Smooth muscle cell (in vitro differentiated cells): ENCODE data around the gene MAP3K1. TPM values are rescaled to one million over a fixed set of nuclear protein-coding genes. Genes with fewer than 3 reads are reported as not detected.
A peak's percentile ranks its signal among the peaks of the same experiment; 100 is the strongest.

ENCODE experiments used
- DNase-seq: peaks from one replicate; lab custom pipeline; 2025; ENCODE audit not compliant: unreplicated experiment; lab: John Stamatoyannopoulos, UW
- H2AFZ ChIP-seq: fragments of 200-600 bp; sonication (generic); 2 replicates; pipeline ENCODE4 v1.6.0; 2016; ENCODE audit warnings: antibody characterized with exemption, low read depth, mild to moderate bottlenecking
- H3F3A ChIP-seq: fragments of 200-600 bp; sonication (generic); 2 replicates; pipeline ENCODE4 v1.6.0; 2017; ENCODE audit warnings: antibody characterized with exemption, low read depth
- H3K27ac ChIP-seq: fragments of 200-600 bp; sonication (generic); 2 replicates; pipeline ENCODE4 v1.5.1; 2016; ENCODE audit warnings: low read depth, mild to moderate bottlenecking
- H3K27me3 ChIP-seq: fragments of 200-600 bp; sonication (generic); 2 replicates; pipeline ENCODE4 v1.6.1; 2016; ENCODE audit warnings: low read depth, mild to moderate bottlenecking
- H3K36me3 ChIP-seq: fragments of 200-600 bp; sonication (generic); 2 replicates; pipeline ENCODE4 v1.5.1; 2016; ENCODE audit warnings: low read depth
- H3K4me1 ChIP-seq: fragments of 200-600 bp; sonication (generic); 2 replicates; pipeline ENCODE4 v1.5.1; 2016; ENCODE audit warnings: low read depth
- H3K4me2 ChIP-seq: fragments of 200-600 bp; sonication (generic); 2 replicates; pipeline ENCODE4 v1.6.0; 2016; ENCODE audit warnings: mild to moderate bottlenecking
- H3K4me3 ChIP-seq: fragments of 200-600 bp; sonication (generic); 2 replicates; pipeline ENCODE4 v1.5.1; 2016; ENCODE audit warnings: mild to moderate bottlenecking
- H3K79me2 ChIP-seq: fragments of 200-600 bp; sonication (generic); 2 replicates; pipeline ENCODE4 v1.6.0; 2016; ENCODE audit warnings: low read depth, mild to moderate bottlenecking
- H3K9ac ChIP-seq: fragments of 200-600 bp; sonication (generic); 2 replicates; pipeline ENCODE4 v1.6.0; 2016; ENCODE audit warnings: low read depth
- H3K9me3 ChIP-seq: fragments of 200-600 bp; sonication (generic); replicated peaks from 2 replicates; pipeline ENCODE4 v1.5.1; 2016; ENCODE audit warnings: low read depth
- H4K20me1 ChIP-seq: fragments of 200-600 bp; sonication (generic); 2 replicates; pipeline ENCODE4 v1.6.0; 2016; ENCODE audit warnings: low read depth
- CTCF ChIP-seq: fragments of 200-600 bp; sonication (generic); IDR thresholded peaks from 2 replicates; pipeline ENCODE4 v1.5.1; 2017; ENCODE audit warnings: borderline replicate concordance, mild to moderate bottlenecking, antibody characterized with exemption; ENCODE audit not compliant: insufficient read depth, poor library complexity, severe bottlenecking
- WGBS: methylation state at CpG from one replicate; pipeline ENCODE4 v1.1.7; 2016; ENCODE audit warnings: low lambda C conversion rate; 5-methylcytosine and 5-hydroxymethylcytosine counted together
- polyA plus RNA-seq: library from polyadenylated mRNA; unstranded; fragments of >200 nt; fragmentation: Nextera tagmentation; extraction: Ambion mirVana; gene quantifications from 2 replicates; pipeline ENCODE4 v1.2.1, GENCODE V29; 2016
- total RNA-seq: library from RNA; depleted of rRNA; stranded (reverse); fragments of >200 nt; gene quantifications from 2 replicates; pipeline ENCODE4 v1.2.3, GENCODE V29; 2014

MAP3K1 gene
- total and polyA plus RNA-seq, 2 experiments from 2014 or later, result 11.2 to 30.1 TPM

- no peak for DNase-seq
- H3F3A ChIP-seq, result no peaks in the 10 kb centered on the region
- H3K9me3 ChIP-seq, result no peaks in the 10 kb centered on the region
- TF ChIP-seq CTCF, result no peak
- H3K36me3 ChIP-seq, result no peaks in the 10 kb centered on the region
- no peaks in the 10 kb centered on the region for H3K27me3 ChIP-seq
- no peak overlapping the region for H3K9ac ChIP-seq
- H3K4me3 ChIP-seq, result no peak overlapping the region
- H3K4me1 ChIP-seq, result peaks cover 6% of the 10 kb centered on the region
- WGBS, result 67% methylated on average over 3 of the region's 3 CpGs
- H4K20me1 ChIP-seq, result peaks cover 97% of the 10 kb centered on the region
- H3K79me2 ChIP-seq, result peaks cover 100% of the 10 kb centered on the region
- H3K4me2 ChIP-seq, result no peak overlapping the region
- no peak overlapping the region for H3K27ac ChIP-seq
- H2AFZ ChIP-seq, result no peak overlapping the region
Observed at GRCh38 chr5:56825222-56825824, 10.0 kb downstream of the MAP3K1 start.

- TF ChIP-seq CTCF, result peak; percentile 19
- 81% methylated on average over 5 of the region's 5 CpGs for WGBS
- H3K27me3 ChIP-seq, result no peaks in the 10 kb centered on the region
- no peaks in the 10 kb centered on the region for H3F3A ChIP-seq
- H3K4me3 ChIP-seq, result no peak overlapping the region
- no peak overlapping the region for H2AFZ ChIP-seq
- H3K4me2 ChIP-seq, result no peak overlapping the region
- no peak for DNase-seq
- peaks cover 100% of the 10 kb centered on the region for H3K79me2 ChIP-seq
- peaks cover 6% of the 10 kb centered on the region for H3K4me1 ChIP-seq
- peaks cover 100% of the 10 kb centered on the region for H4K20me1 ChIP-seq
- no peak overlapping the region for H3K27ac ChIP-seq
- no peaks in the 10 kb centered on the region for H3K36me3 ChIP-seq
- no peaks in the 10 kb centered on the region for H3K9me3 ChIP-seq
- H3K9ac ChIP-seq, result no peak overlapping the region
Observed at GRCh38 chr5:56827049-56827448, 11.7 kb downstream of the MAP3K1 start.

- no peaks in the 10 kb centered on the region for H3K36me3 ChIP-seq
- peaks cover 100% of the 10 kb centered on the region for H4K20me1 ChIP-seq
- no peak for TF ChIP-seq CTCF
- 86% methylated on average over 2 of the region's 2 CpGs for WGBS
- H3K4me2 ChIP-seq, result no peak overlapping the region
- H3F3A ChIP-seq, result no peaks in the 10 kb centered on the region
- H3K27ac ChIP-seq, result no peak overlapping the region
- H3K27me3 ChIP-seq, result no peaks in the 10 kb centered on the region
- DNase-seq, result no peak
- no peak overlapping the region for H3K4me3 ChIP-seq
- H3K4me1 ChIP-seq, result peaks cover 6% of the 10 kb centered on the region
- no peaks in the 10 kb centered on the region for H3K9me3 ChIP-seq
- no peak overlapping the region for H3K9ac ChIP-seq
- peaks cover 100% of the 10 kb centered on the region for H3K79me2 ChIP-seq
- no peak overlapping the region for H2AFZ ChIP-seq
Observed at GRCh38 chr5:56827924-56828323, 12.6 kb downstream of the MAP3K1 start.
